ENCODE data around the gene GRM1.

- TF ChIP-seq EZH2 (IDR thresholded peaks at IDR 0.05; ENCODE audit: insufficient read depth, poor library complexity, severe bottlenecking) = no peak
- TF ChIP-seq EZH2phosphoT487 (IDR thresholded peaks at IDR 0.05; ENCODE audit: insufficient read depth, low read depth) = no peak
Observed at GRCh38 chr6:146345598-146345997, 316.7 kb downstream of the GRM1 start.

Data from GM23248 (cell line).